Measurements from ENCODE around the gene WDR38.
"Not testable (repeated sequence)": the region's sequence is repeated elsewhere in the genome, so short reads cannot be mapped to it uniquely, and the experiment has no call there.

WDR38 gene

DNA sequence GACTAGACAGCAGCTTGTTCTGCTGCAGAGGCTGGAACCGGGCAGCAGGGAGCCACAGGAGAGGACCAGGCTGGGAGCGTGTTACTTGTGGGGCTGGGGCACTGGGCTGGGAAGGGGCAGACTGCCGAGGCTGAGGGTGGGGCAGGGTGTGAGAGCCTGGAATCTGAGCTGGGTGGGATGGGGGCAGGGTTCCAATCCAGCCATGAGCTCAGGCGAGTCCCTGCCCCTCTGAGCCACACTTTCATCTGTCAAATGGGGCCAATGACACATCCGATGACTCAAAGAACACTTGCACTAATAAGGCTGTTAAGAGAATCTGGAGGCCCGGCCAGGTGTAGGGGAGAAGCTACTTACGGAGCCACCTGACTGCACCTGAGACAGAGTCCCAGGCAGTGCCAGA is 18.7 kb upstream of the WDR38 start:
- no peak for DNase-seq (ENCODE audit: low read depth in 2 of 2)

DNA sequence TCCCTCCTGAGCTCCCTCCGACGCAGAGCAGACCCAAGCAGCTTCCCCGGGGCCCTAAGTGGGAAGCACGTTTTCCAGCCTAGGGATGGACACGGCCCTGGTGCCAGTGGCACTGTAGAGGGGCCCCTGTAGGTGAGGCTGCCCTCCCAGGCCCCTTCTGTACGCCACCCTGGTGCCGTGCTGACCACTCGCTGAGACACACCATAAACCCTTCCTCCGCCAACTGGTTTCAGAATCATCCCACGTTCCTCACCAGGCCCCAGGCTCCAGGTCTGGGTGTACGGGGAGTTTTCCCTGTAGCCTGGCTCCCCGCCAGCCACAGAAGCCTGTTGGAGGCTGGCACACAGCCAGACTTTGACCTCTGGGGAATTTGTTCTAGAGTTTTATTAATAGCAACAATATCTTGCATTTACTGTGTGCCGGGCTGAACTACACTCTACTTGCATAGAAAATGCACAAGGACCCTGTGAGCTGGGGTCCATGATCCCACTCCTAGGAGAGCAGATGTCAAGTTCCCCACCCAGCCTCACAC is 18.2 kb upstream of the WDR38 start:
- DNase-seq (ENCODE audit: low read depth in 2 of 2): no peak

DNA sequence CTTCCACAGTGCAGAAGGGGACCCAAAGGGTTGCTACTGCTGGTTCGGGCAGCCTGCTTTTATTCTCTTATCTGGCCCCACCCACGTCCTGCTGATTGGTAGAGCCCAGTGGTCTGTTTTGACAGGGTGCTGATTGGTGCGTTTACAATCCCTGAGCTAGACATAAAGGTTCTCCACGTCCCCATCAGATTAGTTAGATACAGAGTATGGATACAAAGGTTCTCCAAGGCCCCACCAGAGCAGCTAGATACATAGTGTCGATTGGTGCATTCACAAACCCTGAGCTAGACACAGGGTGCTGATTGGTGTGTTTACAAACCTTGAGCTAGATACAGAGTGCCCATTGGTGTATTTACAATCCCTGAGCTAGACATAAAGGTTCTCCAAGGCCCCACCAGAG is 15.1 kb upstream of the WDR38 start:
- not testable (repeated sequence) for DNase-seq (ENCODE audit: low read depth in 2 of 2)

DNA sequence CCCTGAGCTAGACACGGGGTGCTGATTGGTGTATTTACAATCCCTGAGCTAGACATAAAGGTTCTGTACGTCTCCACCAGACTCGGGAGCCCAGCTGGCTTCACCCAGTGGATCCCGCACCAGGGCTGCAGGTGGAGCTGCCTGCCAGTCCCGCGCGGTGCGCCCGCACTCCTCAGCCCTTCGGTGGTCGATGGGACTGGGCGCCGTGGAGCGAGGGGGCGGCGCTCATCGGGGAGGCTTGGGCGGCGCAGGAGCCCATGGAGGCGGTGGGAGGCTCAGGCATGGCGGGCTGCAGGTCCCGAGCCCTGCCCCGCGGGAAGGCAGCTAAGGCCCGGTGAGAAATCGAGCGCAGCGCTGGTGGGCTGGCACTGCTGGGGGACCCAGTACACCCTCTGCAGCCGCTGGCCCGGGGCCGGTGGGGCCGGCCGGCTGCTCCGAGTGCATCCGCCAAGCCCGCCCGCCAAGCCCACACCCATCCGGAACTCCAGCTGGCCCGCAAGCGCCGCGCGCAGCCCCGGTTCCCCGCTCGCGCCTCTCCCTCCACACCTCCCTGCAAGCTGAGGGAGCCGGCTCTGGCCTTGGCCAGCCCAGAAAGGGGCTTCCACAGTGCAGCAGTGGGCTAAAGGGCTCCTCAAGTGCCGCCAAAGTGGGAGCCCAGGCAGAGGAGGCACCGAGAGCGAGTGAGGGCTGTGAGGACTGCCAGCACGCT is 14.5 kb upstream of the WDR38 start:
- DNase-seq (ENCODE audit: low read depth in 2 of 2): not testable (repeated sequence)

DNA sequence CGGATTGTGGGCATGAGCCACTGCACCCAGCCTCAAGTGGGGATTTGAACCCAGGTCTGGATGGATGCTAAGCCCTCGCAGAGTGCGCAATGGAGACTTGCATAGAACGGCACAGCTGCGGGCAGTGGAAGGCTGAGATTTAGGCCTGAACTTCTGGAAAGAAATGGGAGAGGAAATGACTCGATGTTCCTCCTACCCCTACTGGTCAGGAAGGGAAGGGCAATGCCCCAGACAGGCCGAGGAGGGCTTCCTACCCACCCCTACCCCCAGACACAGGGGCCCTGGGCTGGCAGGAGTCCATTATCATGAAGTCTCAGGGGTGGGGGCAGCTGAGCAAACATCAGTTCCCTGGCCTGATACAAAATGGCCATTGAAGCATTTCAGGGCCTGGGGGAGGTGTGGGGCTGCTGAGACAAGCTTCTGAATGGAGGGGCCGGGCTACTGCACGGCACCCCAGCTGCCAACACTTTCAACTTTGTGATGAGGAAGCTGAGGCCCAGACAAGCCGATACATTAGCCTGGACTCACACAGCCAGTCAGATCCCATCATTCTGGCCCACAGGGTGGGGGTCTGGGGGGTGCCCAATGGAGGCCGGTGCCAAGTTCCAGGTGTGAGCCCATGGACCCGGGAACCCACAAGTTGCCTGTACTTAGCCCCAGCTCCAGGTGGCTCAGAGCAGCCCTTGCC is 13.5 kb upstream of the WDR38 start:
- DNase-seq (ENCODE audit: low read depth in 2 of 2): no peak

DNA sequence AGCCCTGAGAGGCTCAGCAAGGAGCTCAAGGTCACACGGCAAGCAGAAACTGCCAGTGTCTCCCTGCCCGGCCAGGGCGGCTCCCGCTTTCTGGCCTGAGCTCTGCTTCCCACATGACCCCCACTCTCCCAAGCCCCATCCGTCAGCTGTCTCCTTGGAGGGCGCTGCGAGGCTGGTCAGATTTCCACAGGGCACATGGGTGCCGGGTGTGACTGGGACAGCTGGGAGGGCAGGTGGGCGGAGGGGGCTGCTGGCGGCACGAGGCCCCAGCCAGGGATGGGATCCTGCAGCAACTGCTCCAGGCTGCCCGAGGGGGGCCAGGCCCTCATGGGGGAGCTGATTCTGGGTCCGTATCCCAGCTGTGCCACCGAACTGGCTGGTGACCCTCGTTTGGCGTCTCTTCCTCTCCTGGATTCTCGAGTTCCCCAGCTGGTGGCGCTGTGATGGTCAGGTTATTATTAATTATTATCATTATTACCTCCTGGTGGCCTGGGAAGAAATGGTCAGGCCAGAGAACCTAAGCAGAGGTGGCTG is 12.9 kb upstream of the WDR38 start:
- no peak for DNase-seq (ENCODE audit: low read depth in 2 of 2)

DNA sequence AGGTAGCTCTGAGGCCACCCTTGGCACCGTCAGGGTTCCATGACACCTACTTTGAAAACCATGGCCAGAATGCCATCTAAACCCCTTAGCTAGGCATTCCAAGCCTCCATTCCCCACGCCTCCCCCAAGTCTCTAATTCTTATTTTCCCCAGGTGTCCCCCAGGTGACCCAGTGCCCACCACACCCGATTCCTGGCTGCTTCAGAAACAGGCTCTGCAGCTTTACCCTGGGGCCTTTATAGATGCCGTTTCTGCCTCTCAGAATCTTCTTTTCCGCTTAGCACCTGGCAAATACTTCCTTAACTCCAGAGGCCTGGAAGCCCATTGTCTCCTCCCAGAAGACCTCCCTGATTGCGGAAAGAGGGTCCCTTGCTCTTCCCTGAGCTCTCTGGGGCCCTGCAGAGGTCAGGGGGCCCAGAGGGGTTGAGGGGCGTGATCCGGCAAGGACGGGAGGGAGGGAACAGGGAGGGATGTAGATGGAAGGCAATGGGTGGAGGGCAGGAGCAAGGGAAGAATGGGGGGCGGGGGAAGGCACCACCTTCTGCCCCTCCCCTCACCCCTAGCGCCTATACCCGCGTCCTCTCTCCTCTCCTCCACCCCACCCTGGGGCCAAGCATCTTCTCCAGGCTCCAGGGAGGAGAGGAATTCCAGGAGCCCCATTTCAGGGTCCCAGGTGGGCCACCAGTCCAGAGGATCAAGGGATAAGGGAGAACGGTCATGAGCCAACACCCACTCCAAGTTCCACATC is 12.0 kb upstream of the WDR38 start:
- no peak for DNase-seq (ENCODE audit: low read depth in 2 of 2)

DNA sequence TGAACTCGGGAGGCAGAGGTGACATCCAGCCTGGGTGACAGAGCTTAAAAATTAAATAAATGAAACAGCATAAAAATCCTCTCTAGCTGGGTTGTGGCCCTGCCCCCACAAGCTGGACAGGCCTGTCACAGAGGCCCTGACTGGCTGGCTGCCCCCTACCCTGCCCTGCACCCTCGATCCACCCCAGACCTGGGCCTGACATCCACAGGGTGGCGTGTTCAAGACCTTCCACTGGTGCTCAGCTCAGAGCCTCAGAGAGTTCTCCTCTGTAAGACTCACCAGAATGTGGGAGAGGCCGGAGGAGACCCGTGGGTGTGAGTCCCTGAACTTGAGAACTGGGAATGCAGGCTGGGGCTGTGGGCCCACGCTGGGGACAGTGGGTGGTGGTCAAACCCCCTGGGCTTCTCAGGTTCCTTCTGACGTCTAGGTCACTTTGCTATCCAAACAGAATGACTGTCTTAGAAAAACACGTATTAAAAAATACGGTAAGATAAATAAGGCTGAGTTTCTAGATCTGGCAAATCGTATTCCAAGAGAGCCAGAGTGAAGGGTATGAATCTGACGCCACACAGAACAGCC is 9.7 kb upstream of the WDR38 start:
- no peak for DNase-seq (ENCODE audit: low read depth in 2 of 2)

DNA sequence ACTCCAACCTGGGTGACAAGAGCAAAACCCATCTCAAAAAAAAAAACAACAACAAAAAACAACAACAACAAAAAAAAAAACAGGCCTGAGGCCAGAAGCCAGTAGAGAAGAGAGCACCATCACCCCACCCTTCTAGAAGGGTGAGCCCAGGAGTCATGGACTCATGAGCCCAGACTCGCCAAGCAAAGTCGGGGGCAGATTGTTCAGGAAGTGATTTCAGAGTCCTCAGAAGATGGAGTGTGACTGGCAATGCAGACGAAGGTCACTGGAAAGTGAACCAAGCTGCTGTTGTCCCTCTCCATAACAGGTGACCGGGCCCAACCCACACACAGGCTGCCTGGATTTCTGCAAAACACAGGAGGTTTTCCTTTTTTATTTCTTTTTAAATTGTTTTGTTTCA is 9.0 kb upstream of the WDR38 start:
- DNase-seq (ENCODE audit: low read depth in 2 of 2): no peak

DNA sequence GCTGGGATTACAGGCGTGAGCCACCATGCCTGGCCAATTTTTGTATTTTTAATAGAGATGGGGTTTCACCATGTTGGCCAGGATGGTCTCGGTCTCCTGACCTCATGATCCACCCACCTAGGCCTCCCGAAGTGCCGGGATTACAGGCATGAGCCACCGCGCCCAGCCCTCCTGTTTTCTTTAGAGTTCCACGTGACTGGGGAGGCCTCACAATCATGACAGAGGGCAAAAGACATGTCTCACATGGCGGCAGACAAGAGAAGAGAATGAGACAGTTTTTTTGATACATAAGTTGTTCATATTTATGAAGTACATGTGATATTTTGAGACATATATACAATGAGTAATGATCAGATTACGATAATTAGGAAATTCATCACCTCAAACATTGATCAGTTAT is 6.8 kb upstream of the WDR38 start:
- not testable (repeated sequence) for DNase-seq (ENCODE audit: low read depth in 2 of 2)

DNA sequence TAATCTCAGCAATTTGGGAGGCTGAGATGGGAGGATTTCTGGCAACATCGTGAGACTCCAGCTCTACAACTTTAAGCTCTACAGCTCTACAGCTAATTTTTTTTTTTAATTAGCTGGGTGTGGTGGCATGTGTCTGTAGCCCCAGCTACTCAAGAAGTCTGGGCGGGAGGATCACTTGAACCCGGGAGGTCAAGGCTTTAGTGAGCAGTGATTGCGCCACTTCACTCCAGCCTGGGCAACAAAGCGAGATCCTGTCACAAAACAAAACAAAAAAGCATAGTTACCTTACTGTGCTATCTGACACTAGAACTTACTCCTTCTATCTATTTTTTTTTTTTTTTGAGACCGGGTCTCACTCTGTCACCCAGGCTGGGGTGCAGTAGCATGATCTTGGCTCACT is 6.3 kb upstream of the WDR38 start:
- DNase-seq (ENCODE audit: low read depth in 2 of 2): no peak

DNA sequence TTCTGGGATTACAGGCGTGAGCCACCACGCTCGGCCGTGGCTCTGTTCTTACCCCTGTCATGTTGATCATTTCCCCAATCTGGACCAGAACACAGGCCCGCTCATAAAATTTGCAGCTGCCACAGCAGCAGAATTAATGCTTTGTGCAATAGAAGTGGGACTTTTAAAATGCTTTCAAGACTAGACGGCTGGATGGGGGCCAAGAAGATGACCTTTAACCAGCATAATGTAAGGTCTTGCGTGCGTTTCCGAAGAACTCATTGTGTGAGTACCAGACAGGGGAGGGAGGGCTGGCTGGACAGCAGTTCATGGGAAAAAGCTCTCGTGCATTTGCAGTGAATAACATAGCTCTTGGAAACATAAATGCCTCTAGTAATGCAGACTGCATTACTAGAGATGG is 3.5 kb upstream of the WDR38 start:
- no peak for DNase-seq (ENCODE audit: low read depth in 2 of 2)

DNA sequence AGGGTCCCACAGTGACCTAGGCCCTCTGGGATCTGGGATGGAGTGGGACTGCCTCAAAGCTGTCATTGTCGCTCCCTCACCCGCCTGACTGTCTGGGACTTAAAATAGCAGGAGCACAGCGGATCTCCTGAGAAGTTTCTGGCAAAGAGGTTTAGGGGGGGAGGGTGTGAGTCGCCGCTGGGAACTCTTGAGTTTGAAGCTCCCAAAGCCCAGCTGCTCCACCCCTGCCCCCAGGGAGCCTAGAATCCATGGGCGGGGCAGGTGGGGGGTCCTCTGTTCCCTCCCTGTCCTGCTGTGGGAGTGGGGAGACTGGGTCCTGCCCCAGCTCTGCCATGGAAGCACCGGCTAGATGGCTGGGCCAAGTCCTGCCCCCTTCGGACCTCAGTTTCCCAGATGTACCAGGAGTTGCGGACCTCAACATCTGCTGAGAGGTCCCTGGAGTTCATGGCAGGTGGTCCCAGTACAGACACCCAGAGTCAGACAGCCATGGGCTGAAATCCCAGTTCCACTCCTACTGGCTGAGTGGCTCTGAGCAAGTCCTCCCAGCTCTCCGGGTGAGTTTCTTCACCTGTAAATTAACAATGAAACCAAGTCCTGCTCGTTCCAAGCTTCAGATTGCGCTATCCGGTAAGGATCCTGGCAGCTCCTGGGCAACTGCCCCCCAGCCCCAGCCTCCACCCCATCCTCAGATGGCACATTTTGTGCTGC is 985 bp upstream of the WDR38 start:
- no peak for DNase-seq (ENCODE audit: low read depth in 2 of 2)

DNA sequence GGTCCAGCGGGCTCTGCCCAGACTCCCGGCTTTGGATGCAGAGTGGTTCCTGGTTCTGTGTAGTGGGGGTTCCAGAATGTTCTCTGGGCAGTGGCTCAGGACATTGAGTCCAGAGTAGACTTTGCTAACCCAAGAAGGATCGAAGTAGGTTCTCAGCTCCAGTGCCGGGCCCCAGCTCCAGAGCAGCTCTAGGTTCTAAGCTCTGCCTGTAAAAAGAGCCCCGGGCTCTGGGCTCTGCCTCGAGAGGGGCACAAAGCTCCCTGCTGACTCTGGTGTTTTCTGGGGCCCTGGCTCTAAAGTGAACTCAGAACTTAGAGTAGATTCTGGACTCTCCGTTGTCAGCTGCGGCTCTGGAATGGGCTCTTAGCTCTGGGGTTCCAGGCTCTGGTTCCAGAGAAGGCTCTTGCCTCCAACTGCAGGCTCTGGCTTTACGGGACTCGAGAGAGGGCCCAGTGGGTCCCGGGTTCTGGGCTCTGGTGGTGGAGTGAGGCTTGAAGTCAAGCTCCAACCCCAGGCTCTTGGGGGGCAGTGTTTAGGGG is 414 bp downstream of the WDR38 start:
- DNase-seq (ENCODE audit: low read depth in 2 of 2): no peak

DNA sequence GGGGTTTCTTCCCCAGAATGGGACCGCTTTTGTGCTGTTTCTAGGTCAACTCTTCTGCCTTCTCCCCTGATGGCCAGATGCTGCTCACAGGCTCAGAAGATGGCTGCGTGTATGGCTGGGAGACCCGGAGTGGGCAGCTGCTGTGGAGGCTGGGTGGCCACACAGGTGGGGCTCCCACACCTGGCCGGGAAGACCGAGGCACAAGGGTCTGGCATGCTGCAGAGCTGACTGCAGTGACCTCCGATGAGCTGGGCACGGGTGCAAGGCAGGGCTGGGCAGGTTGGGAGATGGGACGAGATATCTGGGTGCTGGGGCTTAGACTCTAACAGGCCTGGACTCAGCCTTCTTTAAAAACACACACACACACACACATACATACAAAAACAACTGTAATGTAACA is 901 bp downstream of the WDR38 start:
- no peak for DNase-seq (ENCODE audit: low read depth in 2 of 2)

DNA sequence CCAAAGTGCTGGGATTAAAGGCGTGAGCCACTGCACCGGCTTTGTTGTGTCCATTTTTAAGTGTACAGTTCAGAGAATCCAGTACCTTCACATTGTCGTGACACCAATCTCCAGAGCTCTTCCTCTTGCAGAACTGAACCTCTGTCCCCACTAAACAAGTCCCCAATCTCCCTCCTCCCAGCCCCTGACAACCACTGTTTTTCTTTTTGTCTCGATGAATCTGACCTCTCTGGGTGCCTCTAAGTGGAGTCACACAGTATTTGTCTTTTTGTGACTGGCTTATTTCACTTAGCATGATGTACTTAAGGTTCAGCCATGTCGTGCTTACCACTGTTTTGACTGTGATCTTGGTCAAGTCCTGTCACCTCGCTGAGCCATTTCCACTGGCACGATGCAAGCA is 1.6 kb downstream of the WDR38 start:
- DNase-seq (ENCODE audit: low read depth in 2 of 2): no peak

DNA sequence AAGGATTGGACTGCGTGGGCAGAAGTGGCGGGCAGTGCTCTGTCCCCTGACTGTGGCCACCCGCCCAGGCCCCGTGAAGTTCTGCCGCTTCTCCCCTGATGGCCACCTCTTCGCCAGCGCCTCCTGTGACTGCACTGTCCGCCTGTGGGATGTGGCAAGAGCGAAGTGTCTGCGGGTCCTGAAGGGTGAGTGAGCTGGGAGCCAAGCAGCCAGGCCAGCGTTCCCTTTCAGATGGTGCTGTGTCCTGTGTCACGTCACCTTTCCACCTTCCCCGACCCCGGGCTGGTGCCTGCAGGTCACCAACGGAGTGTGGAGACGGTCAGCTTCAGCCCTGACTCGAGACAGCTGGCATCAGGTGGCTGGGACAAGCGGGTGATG is 2.3 kb downstream of the WDR38 start:
- no peak for DNase-seq (ENCODE audit: low read depth in 2 of 2)

DNA sequence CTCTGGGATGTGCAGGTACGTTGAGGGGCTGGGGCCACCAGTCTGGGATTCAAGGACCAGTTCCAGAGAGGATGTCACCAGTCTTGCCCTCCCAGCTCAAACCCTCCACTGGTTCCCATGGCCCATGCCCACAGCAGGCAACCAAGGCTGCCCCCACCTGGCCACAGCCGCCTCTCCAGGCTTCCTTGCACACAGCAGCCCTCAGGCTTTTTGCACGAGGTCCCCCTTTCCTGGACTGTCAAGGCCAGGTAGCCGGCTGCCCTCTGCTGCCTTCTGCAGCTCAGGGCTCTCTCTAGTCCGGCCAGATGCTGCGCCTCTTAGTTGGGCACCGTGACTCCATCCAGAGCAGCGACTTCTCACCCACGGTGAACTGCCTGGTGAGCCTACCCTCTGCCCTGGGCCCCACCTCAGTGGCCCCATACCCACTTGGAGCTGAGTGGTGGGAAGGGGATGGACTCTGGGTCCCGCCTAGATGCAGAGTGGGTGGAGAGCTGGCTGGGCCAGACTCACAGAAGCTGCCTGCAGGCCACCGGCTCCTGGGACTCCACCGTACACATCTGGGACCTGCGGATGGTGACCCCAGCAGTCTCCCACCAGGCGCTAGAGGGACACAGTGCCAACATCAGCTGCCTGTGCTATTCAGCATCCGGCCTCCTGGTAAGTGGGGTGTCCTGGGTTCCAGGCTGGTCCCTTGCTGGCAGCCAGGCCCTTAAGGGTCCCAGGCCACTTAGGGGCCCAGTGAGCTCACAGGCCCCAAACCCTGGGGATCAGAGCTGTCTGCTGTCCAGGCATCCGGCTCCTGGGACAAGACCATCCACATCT is 2.9 kb downstream of the WDR38 start:
- DNase-seq (ENCODE audit: low read depth in 2 of 2): no peak

DNA sequence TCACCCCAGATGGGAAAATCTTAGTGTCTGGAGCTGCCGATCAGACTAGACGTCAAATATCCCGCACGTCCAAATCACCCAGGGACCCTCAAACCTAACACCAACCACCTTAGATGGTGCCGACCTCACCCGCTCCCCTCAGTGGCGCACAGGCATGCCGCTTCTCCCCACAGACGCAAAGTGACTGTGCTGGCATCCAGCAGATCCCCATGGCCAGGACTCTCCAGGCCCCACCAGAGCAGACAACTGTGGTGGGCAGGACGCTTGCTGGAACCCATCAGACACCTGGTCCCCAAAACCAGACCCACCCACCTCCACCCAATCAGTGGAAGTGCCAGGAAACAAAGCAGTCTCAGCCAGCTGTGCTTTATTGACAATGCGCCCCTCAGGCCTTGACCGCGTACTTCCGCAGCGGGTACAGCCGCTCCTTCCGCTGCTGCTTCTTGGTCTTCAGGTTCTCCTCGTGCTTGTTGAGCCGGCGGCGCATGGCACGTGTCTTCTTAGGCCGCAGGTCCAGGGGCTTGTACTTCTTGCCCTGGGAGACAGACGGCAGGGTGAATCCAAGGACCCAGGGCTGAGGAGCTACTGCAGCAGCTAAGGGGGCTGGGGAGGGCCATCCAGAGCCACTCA is 4.4 kb downstream of the WDR38 start:
- no peak for DNase-seq (ENCODE audit: low read depth in 2 of 2)

Measured in stimulated activated CD8-positive, alpha-beta memory T cell treated with anti-CD3 and anti-CD28 coated beads, Interleukin-15, amount 100 ng/mL, for 48 hours (primary cell).